Measurements from ENCODE around the gene THAP12. TPM values are rescaled to one million over a fixed set of nuclear protein-coding genes. Genes with fewer than 3 reads are reported as not detected.

The THAP12 gene
- total RNA-seq, 1 experiment from 2014 or later: 42.5 TPM

DNA sequence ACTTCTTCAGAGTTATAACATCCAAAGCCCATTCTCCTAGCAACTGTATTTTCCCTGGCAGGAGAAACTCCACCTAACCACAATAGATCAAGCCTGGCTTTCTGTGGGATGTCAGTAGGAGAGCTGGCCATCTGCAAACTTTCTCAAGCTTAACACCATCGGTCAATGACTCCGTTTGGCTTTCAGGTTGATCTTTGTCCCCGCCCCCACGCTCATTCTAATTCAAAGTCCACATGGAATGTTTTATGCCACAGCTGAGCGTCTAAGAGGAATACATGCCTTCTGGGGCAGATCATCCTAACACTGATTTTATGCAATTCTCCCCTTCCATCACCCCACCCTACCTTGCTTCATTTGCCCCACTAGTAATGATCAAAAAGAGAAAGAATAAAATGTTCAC is 5.0 kb upstream of the THAP12 start:
- no peak overlapping the region for H3T11ph ChIP-seq (ENCODE audit: low read length)
- H2BK20ac ChIP-seq (ENCODE audit: low read depth, low read length, poor library complexity, severe bottlenecking): no peak overlapping the region
- peak; percentile 40 for DNase-seq
- Mint-ChIP-seq H3K9me3 (no peaks in the 10 kb centered on the region), H3K4me3 (no peak overlapping the region), H3K36me3 (ENCODE audit: insufficient read depth in 1 of 3, low read depth in 3 of 3) (peaks cover 0 to 12% (median 8%) of the 10 kb centered on the region in 3 experiments; a peak in 3 of 7 replicates), H3K27ac (no peak overlapping the region; a peak in 1 of 7 replicates), H3K4me1 (peaks cover 29% of the 10 kb centered on the region in 2 experiments), H3K27me3 (ENCODE audit: low read depth) (peaks cover 2% of the 10 kb centered on the region; the same call in 1 of the 2 replicates)
- no peak overlapping the region for H2AK5ac ChIP-seq (ENCODE audit: insufficient read length, low read length)
- H3K18ac ChIP-seq (ENCODE audit: insufficient read length, low read depth, low read length): no peak overlapping the region
- no peaks in the 10 kb centered on the region for H3K27me3 ChIP-seq (ENCODE audit: insufficient read depth, low read length)
- H3K4me1 ChIP-seq (ENCODE audit: insufficient read depth, low read length): peaks cover 8% of the 10 kb centered on the region; the same call in 1 of the 2 replicates
- H4K5ac ChIP-seq (ENCODE audit: insufficient read length, low read depth, low read length): no peak overlapping the region
- no peak overlapping the region for H3K4me2 ChIP-seq (ENCODE audit: insufficient read depth, insufficient read length, low read length)
- H2AFZ ChIP-seq (ENCODE audit: low read length): no peak overlapping the region
- H2BK120ac ChIP-seq (ENCODE audit: low read depth, low read length, poor library complexity, severe bottlenecking): no peak overlapping the region
- TF ChIP-seq, protein P1, sequence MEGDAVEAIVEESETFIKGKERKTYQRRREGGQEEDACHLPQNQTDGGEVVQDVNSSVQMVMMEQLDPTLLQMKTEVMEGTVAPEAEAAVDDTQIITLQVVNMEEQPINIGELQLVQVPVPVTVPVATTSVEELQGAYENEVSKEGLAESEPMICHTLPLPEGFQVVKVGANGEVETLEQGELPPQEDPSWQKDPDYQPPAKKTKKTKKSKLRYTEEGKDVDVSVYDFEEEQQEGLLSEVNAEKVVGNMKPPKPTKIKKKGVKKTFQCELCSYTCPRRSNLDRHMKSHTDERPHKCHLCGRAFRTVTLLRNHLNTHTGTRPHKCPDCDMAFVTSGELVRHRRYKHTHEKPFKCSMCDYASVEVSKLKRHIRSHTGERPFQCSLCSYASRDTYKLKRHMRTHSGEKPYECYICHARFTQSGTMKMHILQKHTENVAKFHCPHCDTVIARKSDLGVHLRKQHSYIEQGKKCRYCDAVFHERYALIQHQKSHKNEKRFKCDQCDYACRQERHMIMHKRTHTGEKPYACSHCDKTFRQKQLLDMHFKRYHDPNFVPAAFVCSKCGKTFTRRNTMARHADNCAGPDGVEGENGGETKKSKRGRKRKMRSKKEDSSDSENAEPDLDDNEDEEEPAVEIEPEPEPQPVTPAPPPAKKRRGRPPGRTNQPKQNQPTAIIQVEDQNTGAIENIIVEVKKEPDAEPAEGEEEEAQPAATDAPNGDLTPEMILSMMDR (conservative IDR thresholded peaks at IDR 0.05): no peak
- no peak overlapping the region for H2BK15ac ChIP-seq (ENCODE audit: low read depth, low read length)
- no peak overlapping the region for H3K4ac ChIP-seq (ENCODE audit: low read depth, low read length)
- H3K14ac ChIP-seq (ENCODE audit: insufficient read depth, low read length): no peak overlapping the region
- H3K27ac ChIP-seq (ENCODE audit: insufficient read length, low read depth, low read length): no peak overlapping the region
- no peak overlapping the region for H2BK5ac ChIP-seq (ENCODE audit: insufficient read length, low read length)
- peaks cover 6% of the 10 kb centered on the region for H3K23me2 ChIP-seq (ENCODE audit: insufficient read length, low read depth, low read length, poor library complexity, severe bottlenecking)
- no peaks in the 10 kb centered on the region for H3K9me3 ChIP-seq (ENCODE audit: control insufficient read depth, low read depth, low read length)
- no peaks in the 10 kb centered on the region for H4K20me1 ChIP-seq (ENCODE audit: control insufficient read depth, insufficient read depth, insufficient read length)
- H4K91ac ChIP-seq (ENCODE audit: insufficient read length, low read depth, low read length): no peak overlapping the region
- no peak overlapping the region for H3K56ac ChIP-seq (ENCODE audit: insufficient read length, low read depth, low read length)
- H3K9ac ChIP-seq (ENCODE audit: extremely low read depth, insufficient read length, low read length): no peak overlapping the region
- WGBS (ENCODE audit: extremely low coverage, insufficient read length, low lambda C conversion rate): no CpG with 5 or more reads among the region's 5 CpGs
- H3K23ac ChIP-seq (ENCODE audit: insufficient read length, low read depth, low read length): no peak overlapping the region
- H3K79me1 ChIP-seq (ENCODE audit: insufficient read depth, low read depth, low read length, poor library complexity, severe bottlenecking): no peaks in the 10 kb centered on the region
- H4K8ac ChIP-seq (replicated peaks; ENCODE audit: insufficient read length, low read depth, low read length): no peak overlapping the region
- H3K79me2 ChIP-seq (ENCODE audit: insufficient read depth, low read length): no peaks in the 10 kb centered on the region
- H2BK12ac ChIP-seq (ENCODE audit: insufficient read length, low read depth, low read length): no peak overlapping the region
